ENCODE measurements around the gene DRG2. TPM values are rescaled to one million over a fixed set of nuclear protein-coding genes. Genes with fewer than 3 reads are reported as not detected.

DRG2 gene
- total and polyA plus RNA-seq, 2 donors (not counting 3 experiments of a cell fraction or from before 2014, with no cell fraction given), result 50.2 to 60.4 TPM

- no peak overlapping the region for H3K4me2 ChIP-seq (ENCODE audit: insufficient read depth, low read length)
- H2AFZ ChIP-seq (ENCODE audit: low read depth, low read length), result no peak overlapping the region
- no peaks in the 10 kb centered on the region for H3K79me2 ChIP-seq (ENCODE audit: control insufficient read depth, insufficient read depth, low read length)
- no peaks in the 10 kb centered on the region for H4K20me1 ChIP-seq (replicated peaks; ENCODE audit: control insufficient read depth, extremely low read depth, insufficient read depth, low read length)
- H3K36me3 ChIP-seq (ENCODE audit: control insufficient read depth in 2 of 2, extremely low read depth in 1 of 2, insufficient read depth in 2 of 2, low read length in 2 of 2), result peaks cover 9 to 16% of the 10 kb centered on the region in 2 experiments
- no peak for TF ChIP-seq EZH2 (IDR thresholded peaks at IDR 0.05; ENCODE audit: borderline replicate concordance, low read depth, low read length, severe bottlenecking)
- no peak for TF ChIP-seq MAX (IDR thresholded peaks at IDR 0.05; ENCODE audit: insufficient read depth, insufficient read length)
- no peak for TF ChIP-seq MYC (IDR thresholded peaks at IDR 0.05; ENCODE audit: low read depth, low read length)
- no peak for TF ChIP-seq FOS (IDR thresholded peaks at IDR 0.05; ENCODE audit: borderline replicate concordance, insufficient read depth, low read length)
- no peak for TF ChIP-seq CTCF (IDR thresholded peaks at IDR 0.05; ENCODE audit: extremely low read depth in 1 of 2, insufficient read depth in 1 of 2, low read depth in 1 of 2, low read length in 2 of 2)
- no peak for TF ChIP-seq POLR2A (IDR thresholded peaks at IDR 0.05; ENCODE audit: low read depth, low read length)
- no peak for TF ChIP-seq POLR2AphosphoS5 (IDR thresholded peaks at IDR 0.05; ENCODE audit: insufficient read depth, low read depth, low read length)
- no peak for TF ChIP-seq GATA2 (IDR thresholded peaks at IDR 0.05; ENCODE audit: insufficient read depth, insufficient read length, low read depth, low read length)
- no peak for TF ChIP-seq JUN (IDR thresholded peaks at IDR 0.05; ENCODE audit: borderline replicate concordance, insufficient read depth, insufficient read length, low read depth)
- H3K9me3 ChIP-seq (replicated peaks; ENCODE audit: control insufficient read depth, insufficient read depth, low read length), result no peaks in the 10 kb centered on the region
- no peak overlapping the region for H3K9ac ChIP-seq (replicated peaks; ENCODE audit: extremely low read depth, insufficient read depth, low read length)
- intact Hi-C loops (cut with micrococcal nuclease) (no loop called here), dilution Hi-C loops (cut with MboI; ENCODE audit: extremely low pct_ligation_motif_present, low sequenced_read_pairs) (no loop called here)
- DNase-seq (ENCODE audit: low read depth, low spot score) (no peak), FAIRE-seq (no peak)
- no peaks in the 10 kb centered on the region for H3K9me1 ChIP-seq (replicated peaks; ENCODE audit: control insufficient read depth, extremely low read depth, insufficient read depth, low read length)
- POLR2A ChIA-PET, result no interaction called here
- CTCF ChIA-PET, result interaction anchor here (1.2 kb wide), 1 partner anchor 14 kb away, joined by 3 read pairs; no protein-coding TSS in a partner anchor
- peaks cover 4% of the 10 kb centered on the region for H3K4me1 ChIP-seq (ENCODE audit: control insufficient read depth, extremely low read depth, insufficient read depth, low read length)
- H3K4me3 ChIP-seq (replicated peaks in 1 of 3; ENCODE audit: insufficient read depth in 1 of 3, low read depth in 1 of 3, low read length in 3 of 3), result no peak overlapping the region
- BruUV-seq (replicated peaks), result no TSS peak
- no peaks in the 10 kb centered on the region for H3K27me3 ChIP-seq (ENCODE audit: control insufficient read depth in 2 of 2, insufficient read depth in 2 of 2, low read length in 2 of 2)
- H3K27ac ChIP-seq (ENCODE audit: insufficient read depth, low read depth, low read length), result no peak overlapping the region
These were observed 32.2 kb upstream of the DRG2 start for GRCh38 chr17:18055597-18055996.
